ENCODE data around the gene CD53.
A peak's percentile ranks its signal among the peaks of the same experiment; 100 is the strongest.

The CD53 gene

DNA sequence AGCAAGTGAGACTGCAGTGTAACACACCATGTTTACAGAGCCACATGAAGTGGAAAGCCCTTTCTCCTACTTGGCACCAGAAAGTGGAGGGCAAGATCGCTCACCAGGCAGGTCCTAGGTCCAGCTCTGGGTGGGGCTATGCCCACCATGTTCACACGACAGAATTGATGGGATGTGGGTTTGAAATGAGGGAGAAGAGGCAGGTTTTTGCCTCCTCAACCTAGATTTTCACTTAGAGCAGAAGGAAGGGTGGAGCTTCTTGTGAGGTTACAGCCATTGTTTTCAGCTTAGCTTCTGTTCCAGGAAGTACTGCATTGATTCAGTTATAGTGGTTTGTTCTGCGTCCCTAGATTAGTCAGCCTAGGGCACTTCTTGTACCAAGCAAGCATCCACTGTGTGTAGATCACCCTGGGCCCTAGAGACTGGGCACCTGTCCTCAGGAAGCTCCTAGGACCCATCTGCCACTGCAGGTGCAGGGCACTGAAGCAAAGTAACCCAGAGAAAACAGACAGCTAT is 2.3 kb downstream of the CD53 start:
- DNase-seq (ENCODE audit: low read depth in 4 of 4, low spot score in 1 of 4): peak in 1 of 4 experiments; percentile 37

GRCh38 chr1:110876748-110877341 is 3.9 kb downstream of the CD53 start:
- DNase-seq (ENCODE audit: low read depth in 4 of 4, low spot score in 1 of 4): no peak

DNA sequence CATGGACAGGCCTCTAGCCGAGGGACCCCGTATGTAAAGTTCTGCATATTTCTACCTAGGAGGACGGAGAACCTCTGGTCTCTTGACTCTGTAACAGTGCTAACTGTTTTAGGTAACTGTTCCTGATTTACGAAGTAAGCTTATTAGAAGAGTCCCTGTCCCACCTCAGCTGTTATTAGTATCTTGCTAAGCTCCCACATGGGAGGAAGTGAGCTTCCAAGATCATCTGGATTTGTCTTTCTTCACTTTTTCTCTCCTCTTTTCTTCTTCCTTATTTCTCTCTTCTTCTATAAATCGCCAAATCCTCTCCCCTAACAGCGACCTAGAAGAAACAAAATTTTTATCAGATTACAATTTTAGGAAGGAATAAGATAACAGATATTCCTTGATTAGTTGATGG is 4.4 kb downstream of the CD53 start:
- DNase-seq (ENCODE audit: low read depth in 4 of 4, low spot score in 1 of 4): no peak

- no peak for DNase-seq (ENCODE audit: low read depth in 4 of 4, low spot score in 1 of 4)
These were observed 4.8 kb downstream of the CD53 start for GRCh38 chr1:110877776-110878175.

DNA sequence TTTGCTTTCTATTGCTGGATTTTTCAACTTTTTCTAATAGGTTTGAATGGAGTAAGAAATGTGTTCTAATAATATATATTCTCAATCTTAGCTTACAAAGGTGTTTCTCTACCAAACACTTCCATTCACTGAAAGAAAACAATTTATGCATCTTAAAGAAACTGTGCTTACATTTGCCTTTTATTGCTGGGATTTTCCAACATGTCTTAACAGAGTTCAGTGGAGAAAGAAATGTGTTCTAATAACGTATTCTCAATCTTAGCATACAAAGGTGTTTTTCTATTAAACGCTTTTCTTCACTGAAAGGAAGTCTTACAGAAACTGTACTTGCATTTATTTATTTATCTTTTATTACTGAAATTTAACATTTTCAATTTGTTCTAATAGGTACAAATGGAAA is 5.6 kb downstream of the CD53 start:
- DNase-seq (ENCODE audit: low read depth in 4 of 4, low spot score in 1 of 4): no peak

DNA sequence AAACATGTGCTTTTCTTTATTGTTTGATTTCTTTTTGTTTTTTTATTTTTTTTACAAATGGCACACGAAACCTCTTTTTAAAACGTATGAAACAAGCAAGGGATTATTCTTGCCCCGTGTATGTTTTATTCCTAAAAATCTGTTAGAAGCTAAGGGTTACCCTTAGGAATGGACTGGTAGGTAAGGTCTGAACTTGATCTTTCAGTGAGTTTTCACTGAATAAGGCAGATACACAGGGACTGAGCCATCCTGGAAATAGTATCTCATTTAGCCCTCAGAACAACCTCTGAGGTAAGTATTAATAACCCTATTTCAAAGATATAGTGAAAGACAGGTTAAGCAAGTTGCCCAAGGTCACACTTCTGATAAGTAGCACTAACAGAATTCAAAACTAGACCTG is 6.0 kb downstream of the CD53 start:
- DNase-seq (ENCODE audit: low read depth in 4 of 4, low spot score in 1 of 4): no peak

DNA sequence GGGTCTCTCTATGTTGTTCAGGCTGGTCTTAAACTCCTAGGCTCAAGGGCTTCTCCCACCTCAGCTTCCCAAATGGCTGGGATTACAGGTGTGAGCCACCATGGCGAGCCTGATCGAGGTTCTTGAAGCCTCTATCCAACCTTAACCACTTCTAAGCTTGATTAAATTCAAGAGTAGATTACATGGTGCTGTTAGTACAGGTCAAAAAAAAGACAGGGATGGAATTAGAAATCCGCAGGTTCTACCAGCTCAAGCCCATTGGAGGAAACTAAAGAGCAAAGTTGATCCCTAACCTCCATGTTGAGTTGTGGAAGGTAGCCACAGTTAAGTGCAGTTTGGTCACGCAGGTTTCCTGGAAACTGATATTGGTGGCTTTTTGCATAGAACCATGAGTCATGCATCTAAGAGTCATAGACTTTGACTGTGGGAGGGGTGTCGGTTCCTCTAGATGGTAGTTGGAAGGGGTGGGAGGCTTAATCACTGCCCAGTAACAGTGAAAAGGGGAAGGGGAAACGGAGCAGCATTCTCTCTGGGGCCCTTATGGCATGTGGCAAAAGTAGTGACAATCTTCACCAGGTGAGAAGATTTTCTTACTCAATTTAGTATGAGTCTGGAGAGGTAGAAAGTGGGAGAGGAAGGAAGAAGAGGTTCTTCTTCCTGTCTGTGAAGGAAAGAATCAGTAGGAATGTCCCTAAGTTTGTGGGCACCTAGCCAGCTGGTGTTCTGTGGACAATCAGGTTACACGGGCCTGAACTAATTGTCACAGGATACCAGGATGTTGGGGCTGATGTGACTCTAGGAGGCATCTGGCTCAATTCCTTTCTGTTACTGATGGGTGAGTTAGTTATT is 7.0 kb downstream of the CD53 start:
- peak in 2 of 4 experiments; percentile 52 to 53 for DNase-seq (ENCODE audit: low read depth in 4 of 4, low spot score in 1 of 4)

GRCh38 chr1:110880708-110881374 is 7.9 kb downstream of the CD53 start:
- DNase-seq (ENCODE audit: low read depth in 4 of 4, low spot score in 1 of 4): peak in 1 of 4 experiments; percentile 36

GRCh38 chr1:110888049-110888448 is 15.1 kb downstream of the CD53 start:
- DNase-seq (ENCODE audit: low read depth in 4 of 4, low spot score in 1 of 4): no peak

DNA sequence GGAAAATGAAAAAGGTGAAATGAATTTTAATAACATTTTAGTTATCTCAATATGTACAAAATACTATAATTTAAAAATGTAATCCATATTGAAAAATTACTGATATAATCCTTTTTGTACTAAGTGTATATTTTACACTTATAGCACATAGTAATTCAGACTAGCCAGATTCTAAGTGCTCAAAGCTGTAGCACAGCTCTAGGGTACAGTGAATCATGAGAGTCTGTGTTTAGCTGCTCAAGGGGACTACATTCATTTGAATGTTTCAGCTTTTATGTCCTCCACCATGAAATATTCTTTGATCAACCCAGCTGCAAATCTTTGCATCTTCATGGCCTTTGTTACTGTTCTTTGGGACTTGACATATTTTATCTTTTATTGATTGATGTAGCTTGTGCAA is 15.7 kb downstream of the CD53 start:
- DNase-seq (ENCODE audit: low read depth in 4 of 4, low spot score in 1 of 4): no peak

DNA sequence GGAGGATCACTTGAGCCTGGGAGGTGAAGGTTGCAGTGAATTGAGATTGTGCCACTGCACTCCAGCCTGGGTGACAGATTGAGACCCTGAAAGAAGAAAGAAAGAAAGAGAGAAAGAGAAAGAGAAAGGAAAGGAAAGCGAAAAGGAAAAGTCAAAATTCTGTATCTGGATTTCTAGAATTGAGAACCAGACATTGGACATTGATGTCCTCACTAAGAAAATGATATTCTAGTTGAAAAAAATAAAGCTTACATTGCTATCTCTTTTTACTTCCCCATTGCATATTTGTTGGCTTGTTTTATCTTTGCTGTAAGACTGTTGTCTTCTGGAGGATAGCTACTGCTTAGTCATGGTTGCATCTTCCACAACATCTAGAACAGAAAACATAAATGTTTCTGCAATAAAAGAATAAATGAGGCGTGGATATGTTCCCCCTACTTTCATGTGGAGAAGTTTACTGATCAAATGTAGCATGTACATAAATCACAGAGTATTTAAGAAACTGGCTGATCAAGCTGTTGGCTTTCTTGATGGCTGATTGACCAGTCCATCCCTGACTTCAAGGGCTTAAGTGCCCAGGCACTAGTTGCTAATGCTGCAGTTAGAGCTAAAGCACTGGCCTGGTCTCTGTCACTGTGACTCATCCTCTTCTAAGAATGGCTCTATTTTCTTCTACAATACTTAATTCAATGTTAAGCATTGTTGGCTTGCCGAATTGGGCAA is 17.7 kb downstream of the CD53 start:
- DNase-seq (ENCODE audit: low read depth in 4 of 4, low spot score in 1 of 4): no peak

- no peak for DNase-seq (ENCODE audit: low read depth in 4 of 4, low spot score in 1 of 4)
These were observed 21.1 kb downstream of the CD53 start for GRCh38 chr1:110893908-110894490.

GRCh38 chr1:110896090-110896489 is 23.1 kb downstream of the CD53 start:
- DNase-seq (ENCODE audit: low read depth in 4 of 4, low spot score in 1 of 4): no peak

GRCh38 chr1:110897681-110898080 is 24.7 kb downstream of the CD53 start:
- no peak for DNase-seq (ENCODE audit: low read depth in 4 of 4, low spot score in 1 of 4)

DNA sequence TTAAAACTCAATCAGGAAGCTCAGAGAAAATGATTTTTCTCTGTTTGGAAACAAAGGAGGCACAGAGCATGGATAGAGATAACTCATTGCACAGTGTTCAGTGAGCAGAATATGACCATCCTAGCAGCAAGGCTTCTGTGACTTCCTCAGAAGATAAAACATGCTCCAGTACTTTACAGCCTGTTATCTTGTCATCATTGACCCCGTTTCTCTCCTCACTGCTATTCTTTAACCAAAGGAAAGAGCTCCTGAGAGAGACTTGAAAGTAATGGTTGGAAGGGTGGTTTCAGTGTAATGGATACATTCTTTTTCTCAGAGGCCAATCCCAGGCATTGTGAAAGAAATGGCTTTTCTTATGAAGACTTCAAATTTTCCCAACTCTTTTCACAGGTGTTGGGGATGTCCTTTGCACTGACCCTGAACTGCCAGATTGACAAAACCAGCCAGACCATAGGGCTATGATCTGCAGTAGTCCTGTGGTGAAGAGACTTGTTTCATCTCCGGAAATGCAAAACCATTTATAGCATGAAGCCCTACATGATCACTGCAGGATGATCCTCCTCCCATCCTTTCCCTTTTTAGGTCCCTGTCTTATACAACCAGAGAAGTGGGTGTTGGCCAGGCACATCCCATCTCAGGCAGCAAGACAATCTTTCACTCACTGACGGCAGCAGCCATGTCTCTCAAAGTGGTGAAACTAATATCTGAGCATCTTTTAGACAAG is 25.9 kb downstream of the CD53 start:
- DNase-seq (ENCODE audit: low read depth in 4 of 4, low spot score in 1 of 4): no peak

DNA sequence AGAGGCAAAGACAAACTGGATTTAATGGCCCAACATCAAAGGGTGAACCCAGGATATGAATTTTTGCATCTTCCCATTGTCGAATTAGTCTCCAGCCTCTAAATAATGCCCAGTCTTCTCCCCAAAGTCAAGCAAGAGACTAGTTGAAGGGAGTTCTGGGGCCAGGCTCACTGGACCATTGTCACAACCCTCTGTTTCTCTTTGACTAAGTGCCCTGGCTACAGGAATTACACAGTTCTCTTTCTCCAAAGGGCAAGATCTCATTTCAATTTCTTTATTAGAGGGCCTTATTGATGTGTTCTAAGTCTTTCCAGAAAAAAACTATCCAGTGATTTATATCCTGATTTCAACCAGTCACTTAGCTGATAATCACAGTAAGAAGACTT is 26.5 kb downstream of the CD53 start:
- no peak for DNase-seq (ENCODE audit: low read depth in 4 of 4, low spot score in 1 of 4)

GRCh38 chr1:110902820-110903463 is 30.0 kb downstream of the CD53 start:
- no peak for DNase-seq (ENCODE audit: low read depth in 4 of 4, low spot score in 1 of 4)

DNA sequence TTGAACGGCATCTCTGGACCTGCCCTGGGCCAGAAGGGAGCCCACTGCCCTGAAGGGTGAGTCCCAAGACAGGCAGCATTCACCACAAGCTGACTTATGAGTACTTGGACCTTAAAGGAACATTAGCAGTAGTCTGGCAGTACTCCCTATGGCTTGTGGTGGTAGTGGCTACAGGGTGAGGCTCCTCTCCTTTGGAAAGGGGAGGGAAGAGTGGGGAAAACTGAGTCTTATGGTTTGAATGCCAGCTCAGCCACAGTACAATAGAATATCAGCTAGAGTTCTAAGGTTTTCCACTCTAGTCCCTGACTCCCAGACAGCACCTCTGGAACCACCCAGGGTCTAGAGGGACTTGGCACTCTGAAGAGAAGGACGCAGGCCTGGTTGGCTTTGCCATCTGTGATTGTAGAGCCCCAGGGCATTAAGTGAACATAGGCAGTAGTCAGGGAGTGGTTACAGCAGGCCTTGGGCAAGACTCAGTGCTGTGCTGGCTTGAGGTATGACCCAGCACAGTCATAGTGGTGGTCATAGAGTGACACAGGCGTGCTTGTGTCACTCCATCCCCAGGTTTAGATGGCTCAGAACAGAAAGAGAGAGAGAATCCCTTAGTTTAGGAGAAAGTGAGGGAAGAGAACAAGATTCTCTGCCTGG is 31.0 kb downstream of the CD53 start:
- DNase-seq (ENCODE audit: low read depth in 4 of 4, low spot score in 1 of 4): no peak

DNA sequence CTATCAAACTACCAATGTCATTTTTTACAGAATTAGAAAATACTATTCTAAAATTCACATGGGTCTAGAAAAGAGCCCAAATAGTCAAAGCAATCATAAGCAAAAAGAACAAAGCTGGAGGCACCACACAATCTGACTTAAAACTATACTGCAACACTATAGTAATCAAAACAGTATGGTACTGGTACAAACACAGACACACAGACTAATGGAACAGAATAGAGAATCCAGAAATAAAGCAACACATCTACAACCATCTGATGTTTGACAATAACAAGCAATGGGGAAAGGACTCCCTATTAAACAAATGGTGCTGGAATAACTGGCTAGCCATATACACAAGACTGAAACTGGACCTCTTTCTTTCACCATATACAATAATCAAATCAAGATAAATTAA is 39.8 kb downstream of the CD53 start:
- DNase-seq (ENCODE audit: low read depth in 4 of 4, low spot score in 1 of 4): no peak

Data from stimulated activated CD4-positive, alpha-beta T cell treated with anti-CD3 and anti-CD28 coated beads, Interleukin-1b, Interleukin-23, amount 100 ng/mL, for 24 hours (primary cell).